Activated naive CD8-positive, alpha-beta T cell treated with anti-CD3 and anti-CD28 coated beads for 36 hours (primary cell): ENCODE measurements around the gene MACROD2. TPM values are rescaled to one million over a fixed set of nuclear protein-coding genes. Genes with fewer than 3 reads are reported as not detected.

ENCODE experiments used
- DNase-seq: peaks from one replicate; pipeline ENCODE4 v3.0.0; 2021
- H3K27ac Mint-ChIP-seq: one replicate; pipeline ENCODE4 v1.8.0; 2022; ENCODE audit warnings: mild to moderate bottlenecking, moderate library complexity, mixed read lengths
- H3K27me3 Mint-ChIP-seq: one replicate; pipeline ENCODE4 v1.8.0; 2022; ENCODE audit warnings: mild to moderate bottlenecking, mixed read lengths
- H3K36me3 Mint-ChIP-seq: one replicate; pipeline ENCODE4 v1.8.0; 2021; ENCODE audit warnings: mild to moderate bottlenecking, mixed read lengths
- H3K4me1 Mint-ChIP-seq: one replicate; pipeline ENCODE4 v1.8.0; 2021; ENCODE audit warnings: mixed read lengths
- H3K4me3 Mint-ChIP-seq: one replicate; pipeline ENCODE4 v1.8.0; 2022; ENCODE audit warnings: mild to moderate bottlenecking, moderate library complexity, mixed read lengths
- H3K9me3 Mint-ChIP-seq: one replicate; pipeline ENCODE4 v1.8.0; 2022; ENCODE audit warnings: mixed read lengths
- total RNA-seq, 2 experiments: library from RNA; stranded (reverse); gene quantifications; one replicate each; pipeline ENCODE4 v1.2.3, GENCODE V29; 2021

MACROD2 gene
- total RNA-seq, 2 experiments from 2014 or later: 0.12 to 0.14 TPM

DNA sequence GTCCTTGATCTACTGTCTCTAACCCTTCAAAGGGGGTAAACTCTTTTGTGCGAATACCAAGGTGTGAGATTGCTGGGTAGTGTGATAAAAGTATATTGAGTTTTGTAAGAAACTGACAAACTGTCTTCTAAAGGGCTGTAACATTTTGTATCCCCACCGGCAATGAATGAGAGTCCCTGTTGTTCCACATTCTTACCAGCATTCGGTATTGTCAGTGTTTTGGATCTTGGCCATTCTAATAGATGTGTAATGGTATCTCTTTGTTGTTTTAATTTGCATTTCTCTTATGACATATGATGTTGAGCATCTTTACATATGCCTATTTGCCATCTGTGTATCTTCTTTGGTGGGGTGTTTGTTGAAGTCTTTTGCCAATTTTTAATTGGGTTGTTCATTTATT lies 1487.2 kb downstream of the MACROD2 start:
- DNase-seq: no peak
- H3K9me3 Mint-ChIP-seq: peaks cover 2% of the 10 kb centered on the region
- no peaks in the 10 kb centered on the region for H3K27me3 Mint-ChIP-seq
- H3K4me1 Mint-ChIP-seq: no peaks in the 10 kb centered on the region
- no peaks in the 10 kb centered on the region for H3K36me3 Mint-ChIP-seq
- H3K4me3 Mint-ChIP-seq: no peak overlapping the region
- no peak overlapping the region for H3K27ac Mint-ChIP-seq

DNA sequence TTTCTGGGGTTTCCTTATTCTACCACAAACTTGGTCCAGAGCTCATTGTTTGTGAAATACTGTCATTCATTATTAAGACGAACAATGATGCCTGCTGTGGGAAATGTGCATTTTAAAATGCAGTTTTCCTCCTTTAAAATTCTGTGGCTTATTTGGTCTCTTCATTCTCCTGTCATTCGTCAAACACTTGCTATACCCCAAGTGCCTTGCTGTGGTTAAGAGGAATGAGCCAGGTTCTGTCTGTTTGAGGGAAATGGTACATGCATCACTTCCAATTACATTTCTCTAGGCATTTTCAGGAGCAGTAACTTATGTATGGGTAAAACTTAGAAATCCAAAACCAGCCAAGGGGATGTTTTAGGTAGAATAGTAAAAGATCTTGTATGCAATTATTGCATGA lies 1490.2 kb downstream of the MACROD2 start:
- Mint-ChIP-seq H3K27me3 (no peaks in the 10 kb centered on the region), H3K36me3 (no peaks in the 10 kb centered on the region), H3K9me3 (no peaks in the 10 kb centered on the region), H3K4me3 (no peak overlapping the region), H3K4me1 (no peaks in the 10 kb centered on the region), H3K27ac (no peak overlapping the region)
- DNase-seq: no peak

DNA sequence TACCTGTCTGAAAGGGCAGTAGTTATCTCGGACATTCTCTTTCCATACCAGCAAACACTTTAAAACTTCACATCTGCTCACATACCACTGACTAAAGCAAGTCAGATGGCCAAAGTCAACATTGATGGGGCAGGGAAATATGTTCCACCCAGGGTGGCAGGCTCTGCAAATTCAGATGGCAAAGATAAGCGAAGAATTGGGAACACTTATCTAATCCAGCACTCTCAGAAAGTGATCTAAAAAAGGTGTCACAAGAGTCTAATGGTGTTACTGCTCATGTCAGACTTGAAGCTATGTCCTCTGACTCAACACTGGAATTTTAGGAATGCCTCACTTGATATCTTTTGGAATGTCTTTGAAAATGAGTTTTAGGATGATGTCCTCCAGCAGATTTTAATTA lies 1491.7 kb downstream of the MACROD2 start:
- no peaks in the 10 kb centered on the region for H3K36me3 Mint-ChIP-seq
- H3K27me3 Mint-ChIP-seq: no peaks in the 10 kb centered on the region
- H3K9me3 Mint-ChIP-seq: peaks cover 1% of the 10 kb centered on the region
- H3K4me1 Mint-ChIP-seq: no peaks in the 10 kb centered on the region
- no peak overlapping the region for H3K4me3 Mint-ChIP-seq
- H3K27ac Mint-ChIP-seq: no peak overlapping the region
- DNase-seq: no peak

DNA sequence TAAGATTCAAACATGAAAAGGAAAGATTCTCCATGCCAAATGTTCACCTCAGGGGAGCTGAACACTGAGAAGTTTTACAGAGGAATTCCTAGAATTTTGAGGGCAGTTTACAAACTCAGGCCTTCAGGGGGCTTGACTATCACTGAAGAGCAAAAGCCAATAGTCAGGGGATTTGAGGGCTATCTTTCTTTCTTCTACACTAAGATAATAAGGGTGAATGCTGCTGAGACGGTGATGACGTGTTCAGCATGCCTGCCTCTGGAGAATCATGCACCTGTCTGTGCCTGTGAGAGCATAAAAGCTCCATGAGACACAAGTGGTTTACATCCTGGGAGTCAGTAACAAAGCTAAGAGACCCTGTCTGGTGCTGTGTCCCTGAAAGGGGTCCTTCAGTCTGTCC lies 1492.4 kb downstream of the MACROD2 start:
- no peak overlapping the region for H3K27ac Mint-ChIP-seq
- H3K4me3 Mint-ChIP-seq: no peak overlapping the region
- no peak for DNase-seq
- H3K9me3 Mint-ChIP-seq: peaks cover 1% of the 10 kb centered on the region
- H3K36me3 Mint-ChIP-seq: no peaks in the 10 kb centered on the region
- H3K27me3 Mint-ChIP-seq: no peaks in the 10 kb centered on the region
- H3K4me1 Mint-ChIP-seq: no peaks in the 10 kb centered on the region

DNA sequence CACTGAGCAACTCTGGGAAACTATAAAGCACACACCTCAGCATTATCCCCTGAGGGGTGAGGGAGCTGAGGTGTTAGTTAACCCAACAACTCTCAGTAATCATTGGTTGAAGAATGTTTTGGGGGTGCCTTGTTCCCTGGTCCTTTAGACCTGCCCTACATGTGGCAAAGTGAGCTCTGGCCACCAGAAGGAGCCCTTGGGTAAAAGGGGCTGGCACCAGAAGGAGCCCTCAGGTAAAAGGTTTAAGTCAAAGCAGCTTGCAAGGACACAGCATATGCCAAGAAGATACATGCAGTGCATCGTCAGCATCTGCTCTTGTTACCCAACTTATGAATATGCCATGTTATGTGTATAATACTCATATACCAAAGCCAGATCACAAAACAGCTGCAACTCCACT lies 1496.3 kb downstream of the MACROD2 start:
- Mint-ChIP-seq H3K4me3 (no peak overlapping the region), H3K9me3 (peaks cover 1% of the 10 kb centered on the region), H3K27me3 (no peaks in the 10 kb centered on the region), H3K36me3 (no peaks in the 10 kb centered on the region), H3K27ac (no peak overlapping the region), H3K4me1 (no peaks in the 10 kb centered on the region)
- no peak for DNase-seq

DNA sequence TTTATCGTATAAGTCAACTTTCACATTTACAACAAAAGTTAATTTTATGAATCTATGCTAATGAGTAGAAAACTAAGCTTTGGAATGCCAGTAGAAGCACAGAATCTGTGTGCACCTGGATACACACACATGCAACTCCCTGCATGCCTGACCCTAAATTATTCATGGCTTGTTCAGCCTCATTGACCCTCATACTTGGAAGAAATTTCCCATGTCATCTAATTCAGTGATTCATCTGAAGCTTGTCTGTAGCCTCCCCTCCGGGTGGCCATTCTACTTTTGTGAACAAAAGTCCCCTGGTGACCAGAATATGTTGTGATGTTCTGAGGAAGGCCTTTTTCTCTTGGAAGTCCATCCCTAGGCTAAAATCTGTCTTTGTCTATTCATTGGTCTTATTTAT lies 1499.5 kb downstream of the MACROD2 start:
- Mint-ChIP-seq H3K27ac (no peak overlapping the region), H3K9me3 (peaks cover 3% of the 10 kb centered on the region), H3K27me3 (no peaks in the 10 kb centered on the region), H3K4me3 (no peak overlapping the region), H3K4me1 (no peaks in the 10 kb centered on the region), H3K36me3 (no peaks in the 10 kb centered on the region)
- DNase-seq: no peak

DNA sequence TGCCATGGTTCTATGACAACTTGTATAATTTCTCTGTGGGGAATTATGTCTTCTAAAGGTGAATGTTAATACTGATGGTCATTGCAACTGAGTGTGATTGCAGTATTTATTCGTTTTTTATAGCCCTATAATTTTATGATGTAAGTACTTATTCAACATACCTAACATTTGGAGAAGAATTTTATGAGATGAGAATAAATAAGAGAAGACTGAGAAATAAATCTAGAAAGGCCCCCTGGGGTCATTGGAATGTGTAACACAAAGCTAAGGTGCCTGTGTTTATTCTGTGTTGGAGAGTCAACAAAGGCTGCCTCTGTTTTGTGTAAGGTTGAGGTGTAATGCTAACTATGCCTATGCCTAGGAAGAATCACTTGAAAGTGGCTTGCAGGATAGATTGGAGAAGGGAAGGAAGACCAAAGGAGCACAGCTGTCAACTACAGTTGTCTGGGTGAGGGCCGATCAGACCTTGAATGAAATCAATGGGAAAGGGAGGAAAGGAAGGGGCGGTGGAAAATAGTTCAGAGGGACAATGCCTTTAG lies 1501.3 kb downstream of the MACROD2 start:
- Mint-ChIP-seq H3K4me1 (no peaks in the 10 kb centered on the region), H3K4me3 (no peak overlapping the region), H3K9me3 (peaks cover 1% of the 10 kb centered on the region), H3K27me3 (no peaks in the 10 kb centered on the region), H3K36me3 (no peaks in the 10 kb centered on the region), H3K27ac (no peak overlapping the region)
- no peak for DNase-seq

DNA sequence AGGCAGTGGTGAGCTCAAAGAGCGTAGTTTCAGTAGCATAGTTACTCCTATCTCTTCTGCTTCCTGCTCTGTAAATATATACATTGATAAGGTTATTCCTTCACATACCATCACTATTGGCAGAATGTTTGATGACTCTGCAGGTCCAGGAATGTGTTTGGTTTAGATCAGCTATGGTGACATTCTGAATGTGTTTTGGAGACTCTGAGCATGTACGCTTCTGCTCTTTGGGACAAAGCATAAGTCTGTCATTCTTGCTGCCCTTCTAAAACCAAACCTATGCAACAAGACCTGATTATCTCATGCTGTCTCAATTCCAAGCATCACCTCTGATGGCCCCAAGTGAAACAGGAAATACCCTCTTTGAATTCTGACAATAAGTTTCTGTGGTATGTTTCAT lies 1503.6 kb downstream of the MACROD2 start:
- H3K36me3 Mint-ChIP-seq: no peaks in the 10 kb centered on the region

DNA sequence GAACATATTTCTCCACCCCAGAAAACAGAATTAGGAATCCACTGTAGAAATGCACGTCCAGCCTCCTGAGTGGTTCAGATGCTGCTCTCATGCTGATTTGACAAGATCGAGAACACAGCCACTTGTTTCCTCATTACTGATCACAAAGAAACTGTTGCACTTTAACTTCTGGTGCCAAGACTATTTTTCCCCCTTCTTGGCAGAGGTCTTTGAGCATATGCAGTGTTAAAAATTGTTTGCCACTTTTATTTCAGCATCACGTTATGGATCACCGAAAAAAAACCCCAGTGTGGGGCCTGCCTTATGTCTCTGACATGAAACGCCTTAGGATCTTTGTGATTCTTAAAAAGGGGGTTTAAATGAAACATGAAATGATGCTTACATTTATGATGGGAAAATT lies 1511.0 kb downstream of the MACROD2 start:
- DNase-seq: no peak
- Mint-ChIP-seq H3K4me1 (no peaks in the 10 kb centered on the region), H3K27me3 (no peaks in the 10 kb centered on the region), H3K36me3 (no peaks in the 10 kb centered on the region), H3K4me3 (no peak overlapping the region), H3K9me3 (no peaks in the 10 kb centered on the region), H3K27ac (no peak overlapping the region)

More for the DNA sequence above, 1503.6 kb downstream of the MACROD2 start:
- Mint-ChIP-seq H3K27ac (no peak overlapping the region), H3K4me1 (no peaks in the 10 kb centered on the region), H3K27me3 (no peaks in the 10 kb centered on the region), H3K9me3 (peaks cover 1% of the 10 kb centered on the region), H3K4me3 (no peak overlapping the region)
- no peak for DNase-seq

DNA sequence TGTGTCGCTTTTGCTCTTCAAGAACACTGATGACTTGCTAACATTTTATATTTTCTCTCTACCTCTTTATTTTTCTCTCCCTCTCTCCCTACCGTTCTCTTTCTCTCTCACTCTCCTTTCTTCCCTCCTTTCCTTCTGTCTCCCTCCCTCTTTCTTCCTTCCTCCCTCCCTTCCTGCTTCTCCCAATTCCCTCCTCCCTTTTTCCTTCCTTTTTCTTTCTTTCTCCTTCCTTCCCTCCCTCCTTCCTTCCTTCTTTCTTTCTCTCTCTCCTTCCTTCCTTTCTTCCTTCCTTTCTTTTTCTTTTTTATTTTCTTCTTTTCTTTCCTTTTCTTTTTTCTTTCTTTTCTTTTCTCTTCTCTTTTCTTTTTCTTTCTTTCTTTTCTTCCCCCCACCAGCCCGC lies 1511.8 kb downstream of the MACROD2 start:
- H3K36me3 Mint-ChIP-seq: no peaks in the 10 kb centered on the region
- no peaks in the 10 kb centered on the region for H3K27me3 Mint-ChIP-seq
- no peaks in the 10 kb centered on the region for H3K9me3 Mint-ChIP-seq
- H3K4me3 Mint-ChIP-seq: no peak overlapping the region
- no peak overlapping the region for H3K27ac Mint-ChIP-seq
- no peaks in the 10 kb centered on the region for H3K4me1 Mint-ChIP-seq
- DNase-seq: no peak

DNA sequence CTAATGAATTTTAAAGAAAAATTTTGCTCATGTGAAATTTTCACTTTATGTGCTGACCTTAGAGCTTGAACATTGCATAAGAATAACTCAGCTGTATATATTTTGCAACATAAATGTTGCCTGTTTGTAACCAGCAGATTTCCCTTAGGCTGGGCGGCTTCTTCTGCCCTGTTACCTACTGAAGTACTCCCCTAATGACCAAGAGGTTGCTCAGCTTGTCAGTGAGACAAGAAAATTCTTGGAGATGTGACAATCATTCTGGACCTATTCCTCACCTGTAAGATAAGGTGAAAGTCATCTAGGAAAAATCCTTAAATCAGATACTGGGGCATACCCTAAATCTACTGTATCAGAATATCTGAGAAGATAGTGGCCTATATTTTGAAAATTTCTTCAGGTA lies 1516.2 kb downstream of the MACROD2 start:
- Mint-ChIP-seq H3K9me3 (no peaks in the 10 kb centered on the region), H3K36me3 (no peaks in the 10 kb centered on the region), H3K4me1 (no peaks in the 10 kb centered on the region), H3K27me3 (no peaks in the 10 kb centered on the region), H3K4me3 (no peak overlapping the region), H3K27ac (no peak overlapping the region)
- no peak for DNase-seq

DNA sequence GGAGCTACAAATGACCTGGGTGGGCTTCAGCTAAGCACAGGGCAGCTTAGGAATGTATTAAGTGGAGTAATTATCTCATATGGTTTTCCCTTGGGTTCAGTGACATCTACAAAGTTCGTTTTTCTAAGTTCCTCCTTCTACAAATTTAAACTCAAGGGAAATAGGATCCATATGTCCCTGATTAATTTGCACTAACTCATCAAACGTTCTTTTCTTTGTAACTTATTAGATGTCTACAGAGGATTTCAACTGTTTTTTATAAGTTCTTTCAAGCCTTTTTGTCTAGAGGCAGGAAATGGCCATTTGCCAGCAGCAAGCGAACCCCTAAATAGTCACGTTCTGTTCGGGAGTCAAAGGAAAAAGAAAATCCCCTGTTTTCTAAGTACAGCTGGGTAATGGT lies 1517.6 kb downstream of the MACROD2 start:
- Mint-ChIP-seq H3K36me3 (no peaks in the 10 kb centered on the region), H3K27ac (no peak overlapping the region), H3K9me3 (no peaks in the 10 kb centered on the region), H3K27me3 (no peaks in the 10 kb centered on the region), H3K4me1 (no peaks in the 10 kb centered on the region), H3K4me3 (no peak overlapping the region)
- DNase-seq: no peak

DNA sequence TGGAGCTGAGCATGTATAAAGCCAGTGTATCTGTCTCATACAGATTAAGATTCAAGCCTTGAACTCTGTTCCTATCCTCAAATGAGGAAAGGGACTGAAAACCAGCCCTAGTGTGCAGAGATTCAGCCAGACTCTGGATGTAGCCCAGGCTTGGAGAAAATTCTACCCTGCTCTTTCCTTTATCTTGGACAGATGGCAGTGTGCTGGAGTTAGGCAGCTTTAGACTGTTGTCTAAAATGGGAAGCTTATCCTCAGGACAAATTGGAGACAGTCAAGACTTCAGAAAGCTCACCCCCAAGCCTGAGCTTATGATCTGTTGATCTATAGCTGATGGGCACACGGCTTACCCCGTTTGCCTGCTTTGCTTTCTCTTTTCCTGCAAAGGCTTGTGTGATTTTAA lies 1520.4 kb downstream of the MACROD2 start:
- no peak for DNase-seq
- Mint-ChIP-seq H3K27me3 (no peaks in the 10 kb centered on the region), H3K4me1 (no peaks in the 10 kb centered on the region), H3K27ac (no peak overlapping the region), H3K36me3 (no peaks in the 10 kb centered on the region), H3K9me3 (no peaks in the 10 kb centered on the region), H3K4me3 (no peak overlapping the region)

DNA sequence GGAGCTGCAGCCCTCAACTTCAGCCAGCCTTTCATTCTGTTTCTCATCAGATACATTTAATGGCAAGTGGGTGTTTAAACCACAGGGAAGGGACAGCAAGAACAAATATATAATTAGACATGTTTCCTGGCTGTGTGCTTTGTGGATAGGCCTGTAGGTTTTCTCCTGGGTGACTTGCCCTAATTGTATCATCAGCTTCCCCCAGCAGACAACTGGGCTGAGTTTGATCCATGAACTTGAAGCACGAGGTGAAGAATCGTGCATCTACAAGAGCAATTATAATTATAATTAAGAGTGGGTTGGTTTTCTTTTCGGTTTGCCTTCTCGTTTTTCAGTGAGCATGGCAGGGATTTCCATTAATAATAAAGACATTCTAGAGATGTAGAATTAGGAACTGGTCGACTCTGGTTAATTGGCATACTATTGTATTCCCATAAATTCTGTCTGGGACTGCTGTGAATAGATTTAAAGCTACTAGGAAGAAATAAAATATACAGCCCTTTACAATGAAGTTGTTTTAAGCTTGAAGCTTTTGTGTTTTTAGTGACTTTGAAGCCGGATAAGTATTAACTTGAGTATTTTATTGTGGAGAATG lies 1525.7 kb downstream of the MACROD2 start:
- no peak overlapping the region for H3K4me3 Mint-ChIP-seq
- H3K27ac Mint-ChIP-seq: no peak overlapping the region
- H3K27me3 Mint-ChIP-seq: no peaks in the 10 kb centered on the region
- H3K9me3 Mint-ChIP-seq: peaks cover 2% of the 10 kb centered on the region
- DNase-seq: no peak
- H3K36me3 Mint-ChIP-seq: no peaks in the 10 kb centered on the region
- no peaks in the 10 kb centered on the region for H3K4me1 Mint-ChIP-seq

DNA sequence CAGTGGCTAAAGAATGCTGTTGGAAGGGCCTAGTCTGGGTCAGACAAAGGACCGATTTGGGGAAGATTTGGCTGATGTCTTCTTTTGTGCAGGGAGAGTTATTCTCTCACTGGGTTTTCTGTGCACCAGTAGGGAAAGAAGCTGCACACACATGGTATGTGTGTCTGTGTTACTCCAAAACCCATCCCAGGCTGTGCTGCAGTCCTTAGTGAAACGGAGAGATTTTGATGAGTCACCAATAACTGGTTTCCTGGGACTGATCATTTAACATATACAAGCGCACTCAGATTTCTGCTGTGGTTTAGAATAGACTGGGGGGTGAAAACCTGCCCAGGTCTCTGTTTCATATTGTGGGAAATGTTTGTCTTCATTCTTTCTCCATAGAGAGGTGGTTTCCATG lies 1528.1 kb downstream of the MACROD2 start:
- Mint-ChIP-seq H3K9me3 (peaks cover 2% of the 10 kb centered on the region), H3K36me3 (no peaks in the 10 kb centered on the region), H3K27me3 (no peaks in the 10 kb centered on the region), H3K27ac (no peak overlapping the region), H3K4me3 (no peak overlapping the region), H3K4me1 (no peaks in the 10 kb centered on the region)
- no peak for DNase-seq

DNA sequence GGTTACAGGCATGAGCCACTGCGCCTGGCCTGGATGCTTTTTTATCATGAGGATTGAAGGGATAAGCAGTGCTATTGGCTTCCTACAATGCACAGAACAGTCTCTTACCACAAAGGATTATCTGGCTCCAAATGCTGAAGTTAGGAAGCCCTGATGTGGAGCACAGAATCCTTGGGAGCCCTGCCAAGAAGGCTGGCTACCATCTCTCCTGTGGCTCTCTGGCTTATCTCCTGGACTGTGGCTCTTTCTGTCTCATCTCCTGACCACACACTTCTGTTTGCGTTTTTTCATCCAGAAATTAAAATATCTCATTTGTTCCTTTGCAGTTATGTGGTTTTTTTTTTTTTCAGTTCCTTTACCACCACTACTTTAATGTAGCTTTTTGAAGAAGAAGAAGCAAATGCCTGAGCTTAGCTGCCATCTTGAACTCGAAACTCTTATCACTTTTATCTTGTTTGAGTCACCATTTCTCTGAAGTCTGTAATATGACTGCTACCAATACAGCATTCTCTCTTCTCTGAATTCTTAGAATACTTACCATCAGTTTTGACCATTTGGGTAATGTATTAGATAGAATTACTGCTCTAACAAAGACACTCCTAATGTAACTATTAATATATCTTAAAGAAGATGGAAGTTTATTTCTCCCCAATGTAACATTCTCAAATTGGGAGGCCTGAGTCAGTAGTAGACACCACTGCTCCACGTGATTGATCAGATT lies 1533.2 kb downstream of the MACROD2 start:
- Mint-ChIP-seq H3K27ac (no peak overlapping the region), H3K4me1 (no peaks in the 10 kb centered on the region), H3K36me3 (no peaks in the 10 kb centered on the region), H3K27me3 (no peaks in the 10 kb centered on the region), H3K4me3 (no peak overlapping the region), H3K9me3 (peaks cover 2% of the 10 kb centered on the region)
- DNase-seq: no peak
